Spleen (tissue), 11 donors: ENCODE results near the gene ARID3B. TPM values are rescaled to one million over a fixed set of nuclear protein-coding genes. Genes with fewer than 3 reads are reported as not detected.
A peak's percentile ranks its signal among the peaks of the same experiment; 100 is the strongest.

Source experiments
- DNase-seq: peaks from one replicate; pipeline ENCODE4 v3.0.0-alpha.2; 2020
- H3K27ac ChIP-seq, 8 donors: fragments of 200-600 bp; sonication (generic) in 7 of 8; 1 replicate in 4 of 8; 2 replicates in 4 of 8; pipeline versions ENCODE4 v1.5.0 to v1.8.0; 2016 to 2021; ENCODE audit warnings: inconsistent platforms in 4 of 8, mild to moderate bottlenecking in 4 of 8, moderate library complexity in 1 of 8
- H3K27me3 ChIP-seq, 7 donors: fragments of 200-600 bp; sonication (generic) in 6 of 7; replicated peaks in 1 of 7; 1 replicate in 4 of 7; 2 replicates in 3 of 7; pipeline versions ENCODE4 v1.5.0 to v1.8.0; 2016 to 2021; ENCODE audit warnings: inconsistent platforms in 3 of 7, mild to moderate bottlenecking in 1 of 7
- H3K36me3 ChIP-seq, 6 donors: fragments of 200-600 bp; sonication (generic) in 5 of 6; 1 replicate in 4 of 6; 2 replicates in 2 of 6; pipeline versions ENCODE4 v1.5.0 to v1.8.0; 2016 to 2021; ENCODE audit warnings: inconsistent platforms in 2 of 6
- H3K4me1 ChIP-seq, 6 donors: fragments of 200-600 bp; sonication (generic) in 5 of 6; 1 replicate in 3 of 6; 2 replicates in 3 of 6; pipeline versions ENCODE4 v1.5.0 to v1.8.0; 2016 to 2021; ENCODE audit warnings: inconsistent platforms in 3 of 6
- H3K4me3 ChIP-seq, 8 donors: fragments of 200-600 bp; sonication (generic) in 7 of 8; 1 replicate in 4 of 8; 2 replicates in 4 of 8; pipeline versions ENCODE4 v1.5.0 to v1.8.0; 2016 to 2021; ENCODE audit warnings: inconsistent platforms in 4 of 8, mild to moderate bottlenecking in 4 of 8, moderate library complexity in 2 of 8
- H3K9me3 ChIP-seq, 8 donors: fragments of 200-600 bp; sonication (generic) in 7 of 8; 1 replicate in 4 of 8; 2 replicates in 4 of 8; pipeline versions ENCODE4 v1.5.0 to v1.8.0; 2016 to 2021; ENCODE audit warnings: inconsistent platforms in 4 of 8
- POLR2A ChIP-seq, 3 donors: fragments of 450-650 bp; IDR thresholded peaks; one replicate each; pipeline ENCODE4 v1.5.1; 2017; ENCODE audit warnings: antibody characterized with exemption in 3 of 3, mild to moderate bottlenecking in 1 of 3
- POLR2AphosphoS5 ChIP-seq, 3 donors: sonication (generic); formaldehyde crosslinking; IDR thresholded peaks; one replicate each; pipeline ENCODE4 v1.5.1; 2017; ENCODE audit warnings: antibody characterized with exemption in 3 of 3
- WGBS, 5 donors: extraction: QIAGEN DNeasy Blood & Tissue Kit in 3 of 5; methylation state at CpG; one replicate each; pipeline versions ENCODE4 v1.1.5 to v1.1.7; 2013 to 2018; 5-methylcytosine and 5-hydroxymethylcytosine counted together
- intact Hi-C: fragments of 100-400 bp; cut with DNase I; formaldehyde crosslinking; loops from one replicate; pipeline ENCODE4 v1.15.0; 2023; ENCODE audit warnings: low total_unique reads
- polyA plus RNA-seq, 3 donors: library from polyadenylated mRNA; stranded (reverse); fragments of 200-250 nt; gene quantifications; one replicate each; pipeline ENCODE4 v1.2.1, GENCODE V29; 2013
- total RNA-seq, 7 donors: library from RNA; depleted of rRNA in 3 of 7; stranded (reverse); fragments of >200 nt in 3 of 7; fragmentation: NEBNext Ultra II Directional in 4 of 7; extraction: Animal tissue kit (Norgen Biotek cat#: 25700) in 4 of 7; gene quantifications; one replicate each; pipeline versions ENCODE4 v1.1.0 to v1.2.1, GENCODE V29; 2016 to 2021
- TF ChIP-seq, protein P1 (sequence below), 11 experiments: fragments of 200-600 bp in 7 of 11; fragments of 450-650 bp in 4 of 11; sonication (generic) in 4 of 11; IDR thresholded peaks in 8 of 11; conservative IDR thresholded peaks in 3 of 11; 1 replicate in 7 of 11; 2 replicates in 4 of 11; pipeline versions ENCODE4 v1.4.0 to v1.8.0; 2016 to 2021; ENCODE audit warnings: antibody characterized with exemption in 11 of 11, inconsistent platforms in 4 of 11, mild to moderate bottlenecking in 1 of 11
- donor health status: healthy with polysubstance abuse.
- donor health status: DM: no; HTN: no; CAD: no; lungs with moderate emphysema.
- donor health status: DM: no; HTN: no; CAD: no.
- donor health status: Bipolar disorder and iron deficiency.
- donor health status: healthy.
- donor health status: DM: no; HTN: no; CAD: no.
- donor health status: DM: yes; HTN: yes; CAD: no.

ARID3B gene
- total and polyA plus RNA-seq, 10 donors, result 3.5 to 25.2 (median 15.6) TPM

DNA sequence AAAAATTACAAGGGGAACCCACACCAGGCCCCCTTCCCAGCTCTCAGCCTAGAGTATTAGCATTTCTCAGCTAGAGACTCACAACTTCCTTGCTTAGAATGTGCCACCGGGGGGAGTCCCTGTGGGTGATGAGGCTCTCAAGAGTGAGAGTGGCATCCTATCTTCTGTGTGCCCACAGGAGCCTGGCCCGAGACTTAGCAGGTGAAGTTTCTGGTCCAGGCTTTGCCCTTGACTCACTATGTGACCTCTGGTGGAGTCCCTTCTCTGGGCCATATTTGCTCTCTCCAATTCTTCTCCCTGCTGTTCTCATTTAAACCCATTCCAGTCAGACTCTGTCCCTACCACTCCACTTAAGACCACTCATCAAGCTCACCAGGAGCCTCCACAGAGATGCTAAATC, 92.8 kb downstream of the ARID3B start:
- H3K4me3 ChIP-seq, result no peak overlapping the region
- intact Hi-C loops, result loop anchor here (2.0 to 5.0 kb wide), 2 partner anchors 135 to 261 kb away; no protein-coding TSS in a partner anchor
- H3K27me3 ChIP-seq, result no peaks in the 10 kb centered on the region
- peaks cover 0 to 42% (median 16%) of the 10 kb centered on the region in 6 donors for H3K4me1 ChIP-seq
- 68 to 81% (median 73%) methylated on average over 1 to 2 of the region's 2 CpGs for WGBS, 5 donors
- no peaks in the 10 kb centered on the region for H3K9me3 ChIP-seq
- no peak for TF ChIP-seq POLR2A (IDR thresholded peaks at IDR 0.05)
- TF ChIP-seq POLR2AphosphoS5 (IDR thresholded peaks at IDR 0.05), result no peak
- TF ChIP-seq, protein P1, sequence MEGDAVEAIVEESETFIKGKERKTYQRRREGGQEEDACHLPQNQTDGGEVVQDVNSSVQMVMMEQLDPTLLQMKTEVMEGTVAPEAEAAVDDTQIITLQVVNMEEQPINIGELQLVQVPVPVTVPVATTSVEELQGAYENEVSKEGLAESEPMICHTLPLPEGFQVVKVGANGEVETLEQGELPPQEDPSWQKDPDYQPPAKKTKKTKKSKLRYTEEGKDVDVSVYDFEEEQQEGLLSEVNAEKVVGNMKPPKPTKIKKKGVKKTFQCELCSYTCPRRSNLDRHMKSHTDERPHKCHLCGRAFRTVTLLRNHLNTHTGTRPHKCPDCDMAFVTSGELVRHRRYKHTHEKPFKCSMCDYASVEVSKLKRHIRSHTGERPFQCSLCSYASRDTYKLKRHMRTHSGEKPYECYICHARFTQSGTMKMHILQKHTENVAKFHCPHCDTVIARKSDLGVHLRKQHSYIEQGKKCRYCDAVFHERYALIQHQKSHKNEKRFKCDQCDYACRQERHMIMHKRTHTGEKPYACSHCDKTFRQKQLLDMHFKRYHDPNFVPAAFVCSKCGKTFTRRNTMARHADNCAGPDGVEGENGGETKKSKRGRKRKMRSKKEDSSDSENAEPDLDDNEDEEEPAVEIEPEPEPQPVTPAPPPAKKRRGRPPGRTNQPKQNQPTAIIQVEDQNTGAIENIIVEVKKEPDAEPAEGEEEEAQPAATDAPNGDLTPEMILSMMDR (IDR thresholded peaks at IDR 0.05 in 8 of 11, conservative IDR thresholded peaks at IDR 0.05 in 3 of 11), result no peak
- DNase-seq, result no peak
- peaks cover 0 to 100% (median 80%) of the 10 kb centered on the region in 6 donors for H3K36me3 ChIP-seq
- no peak overlapping the region for H3K27ac ChIP-seq

DNA sequence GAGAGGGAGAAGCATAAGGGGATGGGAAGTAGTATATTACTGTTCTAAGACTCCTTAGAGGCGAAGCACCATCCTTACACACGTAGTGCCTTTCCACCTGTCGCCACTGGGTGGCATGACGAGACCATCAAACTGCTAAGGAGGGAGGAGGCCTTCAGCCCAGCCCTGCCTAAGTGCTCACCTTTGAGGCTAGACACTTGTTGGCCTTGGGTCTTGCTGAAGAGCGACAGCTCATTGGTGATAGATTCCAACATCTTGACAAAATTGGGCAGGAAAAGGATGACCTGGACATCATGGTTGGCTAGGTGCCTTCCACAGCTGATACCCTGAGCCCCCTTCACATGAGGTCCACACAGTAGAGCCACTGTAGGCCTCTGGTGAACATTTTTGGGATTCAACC, 94.2 kb downstream of the ARID3B start:
- Histone ChIP-seq H3K27me3 (no peaks in the 10 kb centered on the region), H3K4me3 (no peak overlapping the region), H3K36me3 (peaks cover 0 to 100% (median 79%) of the 10 kb centered on the region in 6 donors), H3K4me1 (peaks cover 0 to 34% (median 8%) of the 10 kb centered on the region in 6 donors), H3K9me3 (no peaks in the 10 kb centered on the region), H3K27ac (no peak overlapping the region)
- TF ChIP-seq POLR2AphosphoS5 (IDR thresholded peaks at IDR 0.05) (peak in 1 of 3 donors; percentile 66), POLR2A (IDR thresholded peaks at IDR 0.05) (no peak)
- TF ChIP-seq, protein P1 (IDR thresholded peaks at IDR 0.05 in 8 of 11, conservative IDR thresholded peaks at IDR 0.05 in 3 of 11), result peak; percentile 79 to 96 (median 91)
- DNase-seq, result peak; percentile 90
- intact Hi-C loops, result loop anchor here (2.0 to 5.0 kb wide), 2 partner anchors 134 to 317 kb away; no protein-coding TSS in a partner anchor
- WGBS, 5 donors, result 22 to 26% (median 24%) methylated on average over 5 of the region's 5 CpGs

DNA sequence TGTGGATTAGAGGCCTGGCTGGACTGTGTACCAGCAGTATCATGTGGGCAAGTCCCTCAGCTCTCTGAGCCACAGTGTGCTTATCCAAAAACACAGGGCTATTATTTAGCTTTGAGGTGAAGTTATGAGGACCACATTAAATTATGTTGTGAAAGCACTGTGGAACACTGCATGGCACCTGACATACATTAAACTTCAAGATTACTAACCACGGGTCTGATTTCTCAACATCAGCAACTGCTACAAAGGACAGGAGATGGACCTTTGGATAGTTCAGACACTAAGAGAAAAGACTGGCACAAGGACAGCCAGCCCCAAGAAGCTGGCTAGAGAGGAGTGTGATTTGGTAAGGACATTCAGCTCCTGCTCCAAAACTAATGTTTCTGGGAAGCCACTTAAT, 96.0 kb downstream of the ARID3B start:
- no peak for DNase-seq
- Histone ChIP-seq H3K4me3 (no peak overlapping the region), H3K36me3 (peaks cover 3 to 100% (median 75%) of the 10 kb centered on the region in 6 donors), H3K4me1 (peaks cover 0 to 28% (median 0%) of the 10 kb centered on the region in 6 donors), H3K27ac (no peak overlapping the region), H3K27me3 (no peaks in the 10 kb centered on the region), H3K9me3 (no peaks in the 10 kb centered on the region)
- 49 to 95% (median 88%) methylated on average over 1 of the region's 1 CpG for WGBS, 5 donors
- intact Hi-C loops, result loop anchor here (5.0 kb wide), 1 partner anchor 315 kb away; no protein-coding TSS in a partner anchor
- TF ChIP-seq, protein P1 (IDR thresholded peaks at IDR 0.05 in 8 of 11, conservative IDR thresholded peaks at IDR 0.05 in 3 of 11), result no peak
- no peak for TF ChIP-seq POLR2A (IDR thresholded peaks at IDR 0.05)
- TF ChIP-seq POLR2AphosphoS5 (IDR thresholded peaks at IDR 0.05), result no peak

DNA sequence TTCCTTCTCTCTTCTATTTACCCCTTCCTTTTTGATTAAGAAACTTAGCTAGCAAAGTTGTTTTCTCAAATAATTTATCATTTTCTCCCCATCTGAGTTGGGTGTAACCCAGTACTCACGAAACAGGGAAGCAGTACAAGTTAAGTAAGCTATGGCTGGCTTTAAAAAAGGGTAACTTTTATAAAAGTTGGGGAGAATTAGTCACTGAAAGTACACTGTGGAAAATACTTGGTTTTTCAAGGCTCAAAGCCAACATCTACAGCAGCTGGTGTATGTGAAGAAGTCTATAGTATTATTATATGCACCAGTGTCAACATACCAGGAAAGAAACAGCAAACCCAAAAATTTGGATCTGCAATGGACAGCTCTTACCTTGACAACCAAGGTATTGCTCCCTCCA, 100.1 kb downstream of the ARID3B start:
- no peaks in the 10 kb centered on the region for H3K9me3 ChIP-seq
- H3K27ac ChIP-seq, result no peak overlapping the region
- no peak for DNase-seq
- peaks cover 0 to 22% (median 0%) of the 10 kb centered on the region in 6 donors for H3K4me1 ChIP-seq
- 60 to 81% (median 65%) methylated on average over 1 of the region's 1 CpG for WGBS, 5 donors
- no peak overlapping the region for H3K4me3 ChIP-seq
- intact Hi-C loops, result no loop called here
- H3K36me3 ChIP-seq, result peaks cover 3 to 91% (median 45%) of the 10 kb centered on the region in 6 donors
- TF ChIP-seq, protein P1 (IDR thresholded peaks at IDR 0.05 in 8 of 11, conservative IDR thresholded peaks at IDR 0.05 in 3 of 11), result no peak
- TF ChIP-seq POLR2A (IDR thresholded peaks at IDR 0.05), result no peak
- TF ChIP-seq POLR2AphosphoS5 (IDR thresholded peaks at IDR 0.05), result no peak
- H3K27me3 ChIP-seq, result no peaks in the 10 kb centered on the region
